ENCODE results near the gene LRP1B. TPM values are rescaled to one million over a fixed set of nuclear protein-coding genes. Genes with fewer than 3 reads are reported as not detected.

The LRP1B gene
- total RNA-seq, 1 donor from 2014 or later, result 0.25 TPM

GRCh38 chr2:141517180-141517851 lies 613.5 kb downstream of the LRP1B start:
- no peaks in the 10 kb centered on the region for H3K4me1 Mint-ChIP-seq (ENCODE audit: low read depth)
- H3K4me3 Mint-ChIP-seq (ENCODE audit: unreplicated experiment), result no peak overlapping the region
- no peaks in the 10 kb centered on the region for H3K27me3 Mint-ChIP-seq (ENCODE audit: low read depth)
- H3K9me3 Mint-ChIP-seq (ENCODE audit: low read depth), result no peaks in the 10 kb centered on the region
- TF ChIP-seq CTCF (IDR thresholded peaks at IDR 0.05), result no peak
- no peak overlapping the region for H3K27ac Mint-ChIP-seq (ENCODE audit: unreplicated experiment)
- DNase-seq (ENCODE audit: low spot score), result no peak
- no peaks in the 10 kb centered on the region for H3K36me3 Mint-ChIP-seq (ENCODE audit: low read depth)

- TF ChIP-seq CTCF (IDR thresholded peaks at IDR 0.05), result no peak
- H3K4me1 Mint-ChIP-seq (ENCODE audit: low read depth), result no peaks in the 10 kb centered on the region
Measured at GRCh38 chr2:141515931-141516330, 614.9 kb downstream of the LRP1B start.

GRCh38 chr2:141513853-141514252 lies 617.0 kb downstream of the LRP1B start:
- no peak for TF ChIP-seq CTCF (IDR thresholded peaks at IDR 0.05)
- no peak for DNase-seq (ENCODE audit: low spot score)
- Mint-ChIP-seq H3K4me1 (ENCODE audit: low read depth) (peaks cover 1% of the 10 kb centered on the region), H3K27me3 (ENCODE audit: low read depth) (no peaks in the 10 kb centered on the region), H3K27ac (ENCODE audit: unreplicated experiment) (no peak overlapping the region), H3K4me3 (ENCODE audit: unreplicated experiment) (no peak overlapping the region), H3K9me3 (ENCODE audit: low read depth) (no peaks in the 10 kb centered on the region), H3K36me3 (ENCODE audit: low read depth) (no peaks in the 10 kb centered on the region)

More at GRCh38 chr2:141515931-141516330, 614.9 kb downstream of the LRP1B start:
- H3K36me3 Mint-ChIP-seq (ENCODE audit: low read depth), result no peaks in the 10 kb centered on the region
- no peak overlapping the region for H3K27ac Mint-ChIP-seq (ENCODE audit: unreplicated experiment)
- no peak for DNase-seq (ENCODE audit: low spot score)
- no peak overlapping the region for H3K4me3 Mint-ChIP-seq (ENCODE audit: unreplicated experiment)
- H3K9me3 Mint-ChIP-seq (ENCODE audit: low read depth), result no peaks in the 10 kb centered on the region
- no peaks in the 10 kb centered on the region for H3K27me3 Mint-ChIP-seq (ENCODE audit: low read depth)

- H3K4me3 Mint-ChIP-seq (ENCODE audit: unreplicated experiment), result no peak overlapping the region
- peaks cover 11% of the 10 kb centered on the region for H3K4me1 Mint-ChIP-seq (ENCODE audit: low read depth)
- H3K9me3 Mint-ChIP-seq (ENCODE audit: low read depth), result no peaks in the 10 kb centered on the region
- H3K27ac Mint-ChIP-seq (ENCODE audit: unreplicated experiment), result no peak overlapping the region
- no peak for TF ChIP-seq CTCF (IDR thresholded peaks at IDR 0.05)
- DNase-seq (ENCODE audit: low spot score), result no peak
- H3K27me3 Mint-ChIP-seq (ENCODE audit: low read depth), result no peaks in the 10 kb centered on the region
- no peaks in the 10 kb centered on the region for H3K36me3 Mint-ChIP-seq (ENCODE audit: low read depth)
Measured at GRCh38 chr2:141508806-141509595, 621.8 kb downstream of the LRP1B start.

- Mint-ChIP-seq H3K4me1 (ENCODE audit: low read depth) (peaks cover 11% of the 10 kb centered on the region), H3K36me3 (ENCODE audit: low read depth) (no peaks in the 10 kb centered on the region), H3K9me3 (ENCODE audit: low read depth) (no peaks in the 10 kb centered on the region), H3K27me3 (ENCODE audit: low read depth) (no peaks in the 10 kb centered on the region), H3K4me3 (ENCODE audit: unreplicated experiment) (no peak overlapping the region), H3K27ac (ENCODE audit: unreplicated experiment) (no peak overlapping the region)
- no peak for DNase-seq (ENCODE audit: low spot score)
- no peak for TF ChIP-seq CTCF (IDR thresholded peaks at IDR 0.05)
Measured at GRCh38 chr2:141508086-141508752, 622.6 kb downstream of the LRP1B start.
